ENCODE measurements around the gene CCDC183. TPM values are rescaled to one million over a fixed set of nuclear protein-coding genes. Genes with fewer than 3 reads are reported as not detected.

Gene CCDC183
- total RNA-seq, 1 experiment from 2014 or later: 1.1 TPM

- no peak overlapping the region for H2BK120ac ChIP-seq (ENCODE audit: low read depth, low read length, poor library complexity, severe bottlenecking)
- H2BK15ac ChIP-seq (ENCODE audit: low read depth, low read length): no peak overlapping the region
- no peaks in the 10 kb centered on the region for H3K9me3 ChIP-seq (ENCODE audit: control insufficient read depth, low read depth, low read length)
- H2BK5ac ChIP-seq (ENCODE audit: insufficient read length, low read length): no peak overlapping the region
- Mint-ChIP-seq H3K4me1 (peaks cover 10 to 22% of the 10 kb centered on the region in 2 experiments), H3K27me3 (ENCODE audit: low read depth) (peaks cover 27% of the 10 kb centered on the region), H3K36me3 (ENCODE audit: insufficient read depth in 1 of 3, low read depth in 3 of 3) (peaks cover 9 to 22% (median 15%) of the 10 kb centered on the region in 3 experiments; a peak in 6 of 7 replicates), H3K9me3 (no peaks in the 10 kb centered on the region), H3K27ac (peak overlapping the region in 1 of 3 experiments; percentile 34; a peak in 1 of 7 replicates), H3K4me3 (peak overlapping the region in 1 of 2 experiments; percentile 25; a peak in 2 of 5 replicates)
- no peak overlapping the region for H3K14ac ChIP-seq (ENCODE audit: insufficient read depth, low read length)
- H2AK5ac ChIP-seq (ENCODE audit: insufficient read length, low read length): no peak overlapping the region
- H3K79me2 ChIP-seq (ENCODE audit: insufficient read depth, low read length): no peaks in the 10 kb centered on the region; the same call in 1 of the 2 replicates
- no peak for DNase-seq
- peaks cover 4% of the 10 kb centered on the region for H4K20me1 ChIP-seq (ENCODE audit: control insufficient read depth, insufficient read depth, insufficient read length)
- H4K91ac ChIP-seq (ENCODE audit: insufficient read length, low read depth, low read length): no peak overlapping the region
- WGBS (ENCODE audit: extremely low coverage, insufficient read length, low lambda C conversion rate): no CpG with 5 or more reads among the region's 22 CpGs
- TF ChIP-seq CTCF (conservative IDR thresholded peaks at IDR 0.05): no peak
- H2AFZ ChIP-seq (ENCODE audit: low read length): no peak overlapping the region
- H3K56ac ChIP-seq (ENCODE audit: insufficient read length, low read depth, low read length): no peak overlapping the region
- H3K18ac ChIP-seq (ENCODE audit: insufficient read length, low read depth, low read length): no peak overlapping the region
- no peak overlapping the region for H3K23ac ChIP-seq (ENCODE audit: insufficient read length, low read depth, low read length)
- H3K27ac ChIP-seq (ENCODE audit: insufficient read length, low read depth, low read length): no peak overlapping the region
- no peak overlapping the region for H4K8ac ChIP-seq (replicated peaks; ENCODE audit: insufficient read length, low read depth, low read length)
- H4K5ac ChIP-seq (ENCODE audit: insufficient read length, low read depth, low read length): no peak overlapping the region
- H2BK20ac ChIP-seq (ENCODE audit: low read depth, low read length, poor library complexity, severe bottlenecking): no peak overlapping the region
- H3K27me3 ChIP-seq (ENCODE audit: insufficient read depth, low read length): no peaks in the 10 kb centered on the region; the same call in 1 of the 2 replicates
- no peaks in the 10 kb centered on the region for H3K79me1 ChIP-seq (ENCODE audit: insufficient read depth, low read depth, low read length, poor library complexity, severe bottlenecking)
- no peak overlapping the region for H3K4me2 ChIP-seq (ENCODE audit: insufficient read depth, insufficient read length, low read length)
- no peaks in the 10 kb centered on the region; the same call in 1 of the 2 replicates for H3K4me1 ChIP-seq (ENCODE audit: insufficient read depth, low read length)
- no peak overlapping the region for H3K9ac ChIP-seq (ENCODE audit: extremely low read depth, insufficient read length, low read length)
- no peak overlapping the region for H2BK12ac ChIP-seq (ENCODE audit: insufficient read length, low read depth, low read length)
- H3K4ac ChIP-seq (ENCODE audit: low read depth, low read length): no peak overlapping the region
- no peak overlapping the region for H3T11ph ChIP-seq (ENCODE audit: low read length)
- H3K23me2 ChIP-seq (ENCODE audit: insufficient read length, low read depth, low read length, poor library complexity, severe bottlenecking): peaks cover 21% of the 10 kb centered on the region
Measured at GRCh38 chr9:136803551-136804508, 7.7 kb downstream of the CCDC183 start.
